Retinal pigment epithelial cell (primary cell): Measurements from ENCODE around the gene QRFP.
"Not testable (repeated sequence)": the region's sequence is repeated elsewhere in the genome, so short reads cannot be mapped to it uniquely, and the experiment has no call there.

Source experiments
- DNase-seq: peaks from one replicate; pipeline ENCODE4 v3.0.0-alpha.2; 2010; ENCODE audit warnings: low read depth
- H3K4me3 ChIP-seq: 2 replicates; pipeline ENCODE4 v1.5.1; 2011; ENCODE audit warnings: mild to moderate bottlenecking, low read length, control low read depth, moderate library complexity
- TF ChIP-seq, protein P1 (sequence below): conservative IDR thresholded peaks from 2 replicates; pipeline ENCODE4 v1.5.1; 2011; ENCODE audit warnings: low read depth, low read length, control low read depth, inconsistent platforms

QRFP gene

DNA sequence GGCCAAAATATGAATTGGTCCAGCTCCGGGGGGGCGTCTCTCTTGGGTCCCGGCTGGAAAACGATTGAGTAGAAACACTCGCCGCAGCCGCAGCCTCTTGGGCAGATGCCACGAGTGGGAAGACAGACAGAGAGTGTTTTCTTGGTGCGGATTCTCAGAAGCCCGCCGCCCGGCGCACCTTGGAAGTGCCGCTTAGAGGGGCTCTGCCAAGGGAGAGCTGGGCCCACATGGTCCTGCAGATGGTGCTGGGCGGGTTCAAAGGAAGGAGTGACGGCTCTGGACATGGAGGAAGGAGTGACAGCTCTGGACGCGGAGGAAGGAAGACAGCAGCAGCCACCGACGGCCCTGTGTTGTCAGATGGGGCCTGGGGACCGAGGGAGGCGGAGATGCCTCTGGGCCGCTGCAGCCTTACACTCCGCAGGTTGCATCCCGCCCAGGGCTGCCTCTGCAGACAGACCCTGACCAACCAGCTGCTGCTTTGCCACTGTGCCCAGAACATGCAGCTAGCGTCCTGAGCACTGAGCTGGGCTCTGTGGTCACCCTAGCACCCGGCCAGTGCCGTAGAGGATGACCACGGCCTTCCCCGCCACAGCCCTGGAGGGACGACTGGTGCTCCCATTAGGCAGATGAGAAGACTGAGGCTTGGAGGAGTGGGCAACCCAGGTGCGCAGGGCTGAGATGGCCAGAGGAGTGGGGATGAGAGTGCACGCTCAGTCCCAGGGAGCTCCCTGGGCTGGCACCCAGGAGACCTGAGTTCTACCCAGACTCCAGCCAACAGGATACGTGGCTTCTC lies 20.8 kb upstream of the QRFP start:
- TF ChIP-seq, protein P1, sequence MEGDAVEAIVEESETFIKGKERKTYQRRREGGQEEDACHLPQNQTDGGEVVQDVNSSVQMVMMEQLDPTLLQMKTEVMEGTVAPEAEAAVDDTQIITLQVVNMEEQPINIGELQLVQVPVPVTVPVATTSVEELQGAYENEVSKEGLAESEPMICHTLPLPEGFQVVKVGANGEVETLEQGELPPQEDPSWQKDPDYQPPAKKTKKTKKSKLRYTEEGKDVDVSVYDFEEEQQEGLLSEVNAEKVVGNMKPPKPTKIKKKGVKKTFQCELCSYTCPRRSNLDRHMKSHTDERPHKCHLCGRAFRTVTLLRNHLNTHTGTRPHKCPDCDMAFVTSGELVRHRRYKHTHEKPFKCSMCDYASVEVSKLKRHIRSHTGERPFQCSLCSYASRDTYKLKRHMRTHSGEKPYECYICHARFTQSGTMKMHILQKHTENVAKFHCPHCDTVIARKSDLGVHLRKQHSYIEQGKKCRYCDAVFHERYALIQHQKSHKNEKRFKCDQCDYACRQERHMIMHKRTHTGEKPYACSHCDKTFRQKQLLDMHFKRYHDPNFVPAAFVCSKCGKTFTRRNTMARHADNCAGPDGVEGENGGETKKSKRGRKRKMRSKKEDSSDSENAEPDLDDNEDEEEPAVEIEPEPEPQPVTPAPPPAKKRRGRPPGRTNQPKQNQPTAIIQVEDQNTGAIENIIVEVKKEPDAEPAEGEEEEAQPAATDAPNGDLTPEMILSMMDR = no peak
- no peak for DNase-seq
- no peak overlapping the region for H3K4me3 ChIP-seq

DNA sequence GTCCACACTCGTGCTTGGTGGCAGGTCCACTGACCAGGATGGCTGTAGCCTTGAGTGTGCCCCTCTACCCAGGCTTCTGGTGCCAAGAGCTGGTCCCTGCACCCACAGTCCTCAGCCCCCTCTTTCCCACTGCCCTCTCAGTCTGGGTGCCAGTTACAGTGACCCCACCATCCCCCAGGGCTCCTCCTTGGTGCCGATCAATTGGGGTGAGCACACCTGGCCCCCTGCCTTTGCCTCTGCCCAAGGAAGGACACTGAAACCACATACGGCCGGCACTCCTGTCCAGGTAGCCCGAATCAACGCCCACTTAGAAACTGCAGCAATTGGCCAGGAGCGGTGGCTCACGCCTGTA lies 18.5 kb upstream of the QRFP start:
- TF ChIP-seq, protein P1 = no peak
- no peak for DNase-seq
- H3K4me3 ChIP-seq = no peak overlapping the region

DNA sequence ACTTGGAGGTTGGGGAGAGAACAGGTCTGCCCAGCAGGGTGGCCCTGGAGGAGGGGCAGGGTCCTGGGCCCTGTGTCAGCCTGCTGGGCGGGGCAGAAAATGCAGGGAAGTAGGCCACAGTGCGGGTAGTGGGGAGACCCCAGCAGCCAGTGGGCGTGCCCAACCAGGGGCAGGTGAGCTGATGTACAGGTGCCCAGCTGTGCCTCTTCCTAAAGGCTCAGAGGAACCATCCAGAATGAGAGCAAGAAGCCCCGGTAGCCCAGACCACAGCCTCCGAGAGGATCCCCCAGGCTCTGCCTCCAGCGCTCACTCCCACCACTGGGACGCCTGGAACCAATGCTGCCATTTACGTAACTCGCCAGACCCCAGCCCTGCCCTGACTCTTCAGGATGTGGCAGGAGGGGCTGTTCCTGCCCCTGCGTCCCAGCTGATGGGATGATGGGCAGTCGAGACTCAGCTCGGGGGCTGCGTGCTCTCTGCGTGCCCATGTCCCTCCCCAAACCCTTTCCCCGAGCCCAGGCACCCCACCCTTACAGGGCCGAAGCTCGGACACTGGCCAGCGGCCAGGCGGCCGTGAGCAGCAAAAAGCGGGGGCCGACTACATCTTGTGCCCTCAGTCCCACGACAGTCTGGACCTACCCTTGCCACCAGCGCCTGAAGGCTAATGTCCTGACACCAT lies 17.9 kb upstream of the QRFP start:
- no peak for DNase-seq
- TF ChIP-seq, protein P1 = no peak
- no peak overlapping the region for H3K4me3 ChIP-seq

DNA sequence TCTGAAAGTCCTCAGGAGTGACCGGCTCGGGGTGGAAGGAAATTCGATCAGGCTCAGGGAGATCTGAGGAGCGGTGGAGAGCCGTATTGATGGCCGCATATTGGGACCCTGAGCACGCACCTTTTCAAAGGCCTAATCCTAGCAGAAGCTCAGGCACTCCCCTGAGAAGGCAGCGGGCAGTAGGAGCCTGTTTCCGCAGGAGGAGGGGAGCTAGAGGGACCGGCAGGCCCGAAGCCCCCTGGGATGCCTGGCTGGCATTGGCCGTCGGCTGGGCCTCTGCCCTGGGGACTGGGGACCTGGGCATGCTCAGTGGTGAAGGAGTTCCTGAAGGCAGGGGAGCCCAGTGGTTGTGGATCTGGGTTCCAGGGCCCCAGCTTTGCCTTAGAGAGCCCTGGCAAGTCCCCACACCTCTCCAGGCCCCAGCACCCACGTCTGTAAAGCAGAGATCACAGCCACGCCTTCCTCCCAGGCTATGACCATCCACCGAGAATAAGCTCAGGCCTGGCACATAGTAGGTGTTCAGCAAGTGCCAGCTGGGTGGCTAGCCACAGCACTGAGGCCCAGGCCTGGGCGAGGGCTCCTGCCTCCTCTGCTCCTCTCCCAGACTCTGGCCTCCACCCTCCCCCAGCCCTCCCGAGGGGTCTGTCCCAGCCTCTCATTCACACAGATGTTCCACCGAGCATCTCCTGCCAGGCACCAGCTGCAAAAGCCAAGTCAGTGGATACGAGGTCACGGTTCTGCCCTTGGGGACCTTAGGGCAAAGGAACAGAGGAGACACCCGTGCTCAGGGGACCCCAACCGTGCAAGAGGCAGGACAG lies 17.2 kb upstream of the QRFP start:
- TF ChIP-seq, protein P1 = no peak
- no peak for DNase-seq
- no peak overlapping the region for H3K4me3 ChIP-seq

DNA sequence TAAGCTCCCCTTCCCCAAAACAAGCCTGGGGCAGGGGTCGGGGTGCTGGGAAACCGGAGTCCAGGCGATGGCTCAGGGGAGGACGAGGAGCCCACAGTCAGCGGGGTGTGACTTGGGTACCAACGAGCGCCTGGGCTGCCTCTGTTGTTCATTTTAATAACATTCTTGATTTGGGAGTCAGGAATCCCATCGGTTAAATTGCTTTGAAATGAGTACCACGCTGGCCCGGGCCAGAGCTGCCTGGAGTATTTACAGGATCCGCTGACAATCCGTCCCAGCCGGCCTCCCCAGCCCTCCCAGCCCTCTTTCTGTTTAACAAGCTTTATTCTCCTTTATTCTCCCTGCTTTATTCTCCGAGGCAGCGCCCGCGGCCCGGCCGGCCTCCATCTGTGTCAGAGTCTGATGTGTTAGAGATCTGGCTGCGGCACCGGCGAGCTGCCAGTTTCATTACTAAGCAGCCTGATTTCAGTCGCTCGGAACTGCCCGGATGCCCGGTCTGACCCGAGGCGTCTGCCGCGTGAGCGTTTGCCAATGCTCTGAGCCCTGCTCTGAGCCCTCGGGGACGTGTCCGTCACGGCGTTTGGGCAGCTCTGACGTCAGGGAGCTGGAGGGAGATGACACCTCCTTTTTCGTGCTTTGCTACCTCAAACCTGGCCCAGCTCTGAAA lies 16.5 kb upstream of the QRFP start:
- peak; percentile 67 for DNase-seq
- TF ChIP-seq, protein P1 = no peak
- H3K4me3 ChIP-seq = no peak overlapping the region

DNA sequence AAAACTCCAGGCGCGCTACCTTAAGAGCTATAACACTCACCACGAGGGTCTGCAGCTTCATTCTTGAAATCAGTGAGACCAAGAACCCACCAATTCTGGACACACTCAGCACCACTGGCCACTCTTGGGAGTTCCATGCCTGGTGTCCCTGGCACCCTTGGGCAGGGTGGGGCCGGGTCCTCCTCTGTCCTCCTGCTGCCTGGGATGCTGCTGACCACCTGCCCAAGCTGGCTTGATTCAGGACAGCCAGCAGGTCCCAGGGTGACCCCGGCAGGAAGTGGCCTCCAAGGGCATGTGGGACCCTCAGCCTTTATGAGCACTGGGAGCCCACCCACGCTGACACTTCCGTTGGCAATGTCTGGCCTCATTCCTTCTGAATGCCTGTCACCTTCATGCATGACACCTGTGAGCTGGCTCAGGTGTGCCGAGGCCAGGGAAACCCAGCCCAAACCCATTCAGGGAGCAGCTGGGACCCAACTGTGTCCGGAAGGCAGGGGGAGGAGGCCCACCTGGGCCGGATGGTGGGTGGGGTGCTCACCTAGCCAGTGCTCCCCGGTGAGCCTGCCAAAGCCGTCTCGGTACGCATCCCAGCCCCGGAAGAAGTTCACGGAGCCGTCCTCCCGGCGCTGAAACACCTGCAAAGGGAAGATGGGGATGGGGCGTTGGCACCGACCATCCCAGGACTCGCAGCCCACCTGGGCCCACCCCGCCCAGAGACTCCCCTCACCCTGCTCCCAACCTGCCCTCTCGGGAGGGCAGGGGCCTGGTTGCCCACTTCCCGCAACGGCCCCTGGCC lies 14.8 kb upstream of the QRFP start:
- DNase-seq = no peak
- TF ChIP-seq, protein P1 = no peak
- no peak overlapping the region for H3K4me3 ChIP-seq

DNA sequence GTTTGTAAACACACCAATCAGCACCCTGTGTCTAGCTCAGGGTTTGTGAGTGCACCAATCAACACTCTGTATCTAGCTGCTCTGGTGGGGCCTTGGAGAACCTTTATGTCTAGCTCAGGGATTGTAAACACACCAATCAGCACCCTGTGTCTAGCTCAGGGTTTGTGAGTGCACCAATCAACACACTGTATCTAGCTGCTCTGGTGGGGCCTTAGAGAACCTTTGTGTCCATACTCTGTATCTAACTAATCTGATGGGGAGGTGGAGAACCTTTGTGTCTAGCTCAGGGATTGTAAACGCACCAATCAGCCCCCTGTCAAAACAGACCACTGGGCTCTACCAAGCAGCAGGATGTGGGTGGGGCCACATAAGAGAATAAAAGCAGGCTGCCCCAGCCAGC lies 14.1 kb upstream of the QRFP start:
- not testable (repeated sequence) for DNase-seq, H3K4me3 ChIP-seq

DNA sequence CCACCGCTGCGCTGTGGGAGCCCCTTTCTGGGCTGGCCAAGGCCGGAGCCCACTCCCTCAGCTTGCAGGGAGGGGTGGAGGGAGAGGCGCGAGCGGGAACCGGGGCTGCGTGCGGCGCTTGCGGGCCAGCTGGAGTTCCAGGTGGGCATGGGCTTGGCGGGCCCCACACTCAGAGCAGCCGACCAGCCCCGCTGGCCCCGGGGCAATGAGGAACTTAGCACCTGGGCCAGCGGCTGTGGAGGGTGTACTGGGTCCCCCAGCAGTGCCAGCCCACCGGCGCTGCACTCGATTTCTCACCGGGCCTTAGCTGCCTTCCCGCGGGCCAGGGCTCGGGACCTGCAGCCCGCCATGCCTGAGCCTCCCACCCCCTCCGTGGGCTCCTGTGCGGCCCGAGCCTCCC lies 13.4 kb upstream of the QRFP start:
- not testable (repeated sequence) for DNase-seq, H3K4me3 ChIP-seq
